ENCODE results near the gene ARHGEF28. TPM values are rescaled to one million over a fixed set of nuclear protein-coding genes. Genes with fewer than 3 reads are reported as not detected.

Gene ARHGEF28
- total RNA-seq, 4 donors from 2014 or later: 16.9 to 29.7 (median 25.7) TPM

DNA sequence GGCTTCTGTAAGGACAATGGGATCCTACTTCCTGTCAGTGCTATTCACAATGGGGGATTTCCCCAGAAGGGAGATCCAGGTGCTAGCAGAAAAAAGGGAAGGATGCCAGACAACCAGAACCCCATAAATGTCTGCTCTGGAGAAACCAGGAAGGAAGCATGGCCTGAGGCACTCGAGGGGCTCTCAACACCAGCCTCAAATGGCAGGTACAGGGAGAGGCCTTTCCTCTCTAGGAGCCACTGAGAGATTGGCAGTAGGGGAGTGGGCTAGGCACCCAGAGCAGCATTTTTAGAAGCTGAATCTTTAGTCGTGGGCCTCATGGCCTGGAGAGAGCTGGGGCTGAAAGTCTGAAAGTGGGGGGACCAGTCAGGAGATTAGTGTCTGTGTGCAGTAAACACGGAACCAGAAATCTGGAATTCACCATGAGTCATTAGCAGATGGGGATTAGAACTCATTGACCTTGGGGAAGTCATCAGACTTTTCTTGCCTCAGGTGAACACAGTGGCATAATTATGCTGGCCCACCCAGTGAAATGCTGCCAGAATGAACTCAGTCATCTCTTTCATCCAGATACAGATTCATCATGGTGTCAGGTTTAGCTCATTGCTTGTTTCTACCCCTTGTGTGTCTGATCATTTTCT lies 28.3 kb downstream of the ARHGEF28 start:
- Histone ChIP-seq H3K4me1 (peaks cover 0 to 9% (median 0%) of the 10 kb centered on the region in 3 donors), H3K4me3 (no peak overlapping the region), H3K9me3 (no peaks in the 10 kb centered on the region), H3K27me3 (no peaks in the 10 kb centered on the region), H3K36me3 (no peaks in the 10 kb centered on the region), H3K27ac (no peak overlapping the region)
- no peak for ATAC-seq
- 83 to 86% methylated on average over 1 to 2 of the region's 3 CpGs for WGBS, 2 donors (ENCODE audit: low coverage in 1 of 2)
- TF ChIP-seq, protein P1, sequence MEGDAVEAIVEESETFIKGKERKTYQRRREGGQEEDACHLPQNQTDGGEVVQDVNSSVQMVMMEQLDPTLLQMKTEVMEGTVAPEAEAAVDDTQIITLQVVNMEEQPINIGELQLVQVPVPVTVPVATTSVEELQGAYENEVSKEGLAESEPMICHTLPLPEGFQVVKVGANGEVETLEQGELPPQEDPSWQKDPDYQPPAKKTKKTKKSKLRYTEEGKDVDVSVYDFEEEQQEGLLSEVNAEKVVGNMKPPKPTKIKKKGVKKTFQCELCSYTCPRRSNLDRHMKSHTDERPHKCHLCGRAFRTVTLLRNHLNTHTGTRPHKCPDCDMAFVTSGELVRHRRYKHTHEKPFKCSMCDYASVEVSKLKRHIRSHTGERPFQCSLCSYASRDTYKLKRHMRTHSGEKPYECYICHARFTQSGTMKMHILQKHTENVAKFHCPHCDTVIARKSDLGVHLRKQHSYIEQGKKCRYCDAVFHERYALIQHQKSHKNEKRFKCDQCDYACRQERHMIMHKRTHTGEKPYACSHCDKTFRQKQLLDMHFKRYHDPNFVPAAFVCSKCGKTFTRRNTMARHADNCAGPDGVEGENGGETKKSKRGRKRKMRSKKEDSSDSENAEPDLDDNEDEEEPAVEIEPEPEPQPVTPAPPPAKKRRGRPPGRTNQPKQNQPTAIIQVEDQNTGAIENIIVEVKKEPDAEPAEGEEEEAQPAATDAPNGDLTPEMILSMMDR (IDR thresholded peaks at IDR 0.05): no peak
- no peak for TF ChIP-seq EP300 (IDR thresholded peaks at IDR 0.05)
- TF ChIP-seq POLR2A (IDR thresholded peaks at IDR 0.05): no peak
- TF ChIP-seq POLR2AphosphoS5 (IDR thresholded peaks at IDR 0.05): no peak

DNA sequence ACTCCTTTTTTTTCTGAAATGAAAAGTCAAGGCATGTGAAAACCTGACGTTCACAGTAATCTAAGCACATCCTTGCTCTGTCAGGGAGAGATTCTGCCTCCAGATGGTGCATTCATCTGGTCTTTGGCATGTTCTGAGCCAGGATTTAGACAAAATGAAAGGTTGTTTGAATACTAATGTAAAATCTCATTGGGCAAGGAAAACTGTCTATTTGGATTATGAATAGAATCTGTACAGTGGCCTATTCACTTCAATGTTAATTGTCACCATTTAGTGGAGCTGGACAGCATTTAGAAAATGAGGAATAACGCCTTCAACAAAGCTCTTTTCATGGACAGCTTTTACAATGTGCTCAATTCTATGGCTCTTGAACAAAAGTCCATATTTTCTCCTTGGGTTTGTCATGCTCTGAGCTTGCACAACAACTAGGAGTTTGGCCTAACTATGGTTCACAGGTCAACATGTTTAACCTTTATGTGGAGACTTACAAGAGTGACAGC lies 28.9 kb downstream of the ARHGEF28 start:
- no peak overlapping the region for H3K27ac ChIP-seq

DNA sequence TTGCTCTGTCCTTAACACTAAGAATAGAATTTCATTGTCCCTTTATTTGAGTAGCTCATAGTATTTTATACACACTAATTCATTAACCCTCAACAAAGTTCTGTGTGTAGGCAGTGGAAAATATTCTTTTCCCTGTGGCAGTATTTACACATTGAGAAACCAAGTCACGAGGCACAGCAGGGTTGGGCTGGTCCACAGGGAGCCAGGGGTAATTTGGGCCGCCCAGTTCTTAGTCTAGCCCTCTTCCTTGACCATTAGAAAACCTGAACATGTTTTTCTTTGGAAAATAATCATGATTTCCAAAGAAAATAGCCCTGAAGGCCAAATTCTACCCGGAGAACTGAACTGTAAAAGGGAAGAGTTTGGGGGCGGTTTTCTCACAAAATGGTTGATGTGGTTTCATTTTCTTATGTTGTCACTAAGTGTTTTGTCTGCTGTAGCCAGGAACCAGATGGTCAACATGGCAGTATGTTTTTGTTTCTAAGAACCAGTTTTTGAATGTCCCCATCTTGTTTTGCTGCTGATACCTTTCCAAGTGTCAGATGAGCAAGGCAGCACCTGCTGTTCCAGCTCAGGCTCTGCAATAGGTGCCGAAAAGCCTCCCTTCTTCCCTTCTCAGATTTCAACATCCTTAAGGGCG lies 29.6 kb downstream of the ARHGEF28 start:
- Histone ChIP-seq H3K4me1 (peaks cover 0 to 9% (median 0%) of the 10 kb centered on the region in 3 donors), H3K4me3 (no peak overlapping the region), H3K9me3 (no peaks in the 10 kb centered on the region), H3K27ac (no peak overlapping the region), H3K36me3 (no peaks in the 10 kb centered on the region), H3K27me3 (no peaks in the 10 kb centered on the region)
- TF ChIP-seq, protein P1 (IDR thresholded peaks at IDR 0.05): no peak
- no peak for TF ChIP-seq EP300 (IDR thresholded peaks at IDR 0.05)
- no peak for TF ChIP-seq POLR2A (IDR thresholded peaks at IDR 0.05)
- TF ChIP-seq POLR2AphosphoS5 (IDR thresholded peaks at IDR 0.05): no peak
- 85 to 93% methylated on average over 5 to 6 of the region's 6 CpGs for WGBS, 2 donors (ENCODE audit: low coverage in 1 of 2)
- no peak for ATAC-seq

More for the DNA sequence above, 28.9 kb downstream of the ARHGEF28 start:
- no peaks in the 10 kb centered on the region for H3K9me3 ChIP-seq
- TF ChIP-seq POLR2A (IDR thresholded peaks at IDR 0.05) (no peak), EP300 (IDR thresholded peaks at IDR 0.05) (no peak), POLR2AphosphoS5 (IDR thresholded peaks at IDR 0.05) (no peak)
- TF ChIP-seq, protein P1 (IDR thresholded peaks at IDR 0.05): no peak
- no peaks in the 10 kb centered on the region for H3K36me3 ChIP-seq
- H3K4me3 ChIP-seq: no peak overlapping the region
- no peak for ATAC-seq
- 64 to 65% methylated on average over 2 of the region's 2 CpGs for WGBS, 2 donors (ENCODE audit: low coverage in 1 of 2)
- no peaks in the 10 kb centered on the region for H3K27me3 ChIP-seq
- peaks cover 0 to 9% (median 0%) of the 10 kb centered on the region in 3 donors for H3K4me1 ChIP-seq

DNA sequence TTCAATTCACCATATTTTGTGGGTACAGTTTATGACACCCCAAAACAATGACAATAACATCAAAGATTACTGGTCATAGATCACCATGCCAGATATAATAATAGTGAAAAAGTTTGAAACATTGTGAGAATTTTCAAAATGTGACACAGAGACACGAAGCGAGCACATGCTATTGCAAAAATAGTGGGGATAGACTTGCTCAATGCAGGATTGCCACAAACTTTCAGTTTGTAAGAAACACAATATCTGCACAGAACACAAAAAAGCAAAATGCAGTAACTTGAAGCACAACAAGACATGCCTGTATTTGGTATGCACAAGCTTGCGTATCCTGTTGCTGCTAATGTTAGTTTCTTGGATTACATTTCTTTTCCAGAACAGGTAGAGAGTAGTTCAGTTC lies 35.8 kb downstream of the ARHGEF28 start:
- Histone ChIP-seq H3K36me3 (no peaks in the 10 kb centered on the region), H3K9me3 (no peaks in the 10 kb centered on the region), H3K27ac (no peak overlapping the region), H3K4me3 (no peak overlapping the region), H3K27me3 (no peaks in the 10 kb centered on the region), H3K4me1 (no peaks in the 10 kb centered on the region)
- no peak for ATAC-seq
- TF ChIP-seq POLR2A (IDR thresholded peaks at IDR 0.05) (no peak), EP300 (IDR thresholded peaks at IDR 0.05) (no peak), POLR2AphosphoS5 (IDR thresholded peaks at IDR 0.05) (no peak)
- TF ChIP-seq, protein P1 (IDR thresholded peaks at IDR 0.05): no peak
- 90 to 100% methylated on average over 3 of the region's 3 CpGs for WGBS, 2 donors (ENCODE audit: low coverage in 1 of 2)
